Measurements from ENCODE around the gene LNX1.

Gene LNX1

DNA sequence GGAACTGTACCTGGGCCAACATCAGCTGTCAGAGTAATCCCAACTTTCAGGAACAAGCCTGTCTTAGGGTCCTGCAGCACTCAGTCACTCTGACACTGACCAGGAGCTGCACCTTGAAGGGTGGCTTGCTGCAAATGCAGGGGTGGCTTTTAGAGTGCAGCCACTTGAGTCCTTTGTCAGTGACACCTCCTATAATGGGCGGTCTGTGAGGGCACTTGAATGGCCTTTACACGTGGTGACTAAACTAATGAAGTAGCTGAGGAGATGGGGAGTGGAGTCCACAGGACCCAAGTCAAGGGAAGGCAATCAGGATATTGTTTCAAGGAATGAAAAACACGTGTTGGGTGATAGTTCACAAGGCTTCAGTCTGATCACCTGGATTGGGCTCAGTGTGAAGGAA lies 11.1 kb upstream of the LNX1 start:
- no peak for DNase-seq (ENCODE audit: low read depth, low spot score)

DNA sequence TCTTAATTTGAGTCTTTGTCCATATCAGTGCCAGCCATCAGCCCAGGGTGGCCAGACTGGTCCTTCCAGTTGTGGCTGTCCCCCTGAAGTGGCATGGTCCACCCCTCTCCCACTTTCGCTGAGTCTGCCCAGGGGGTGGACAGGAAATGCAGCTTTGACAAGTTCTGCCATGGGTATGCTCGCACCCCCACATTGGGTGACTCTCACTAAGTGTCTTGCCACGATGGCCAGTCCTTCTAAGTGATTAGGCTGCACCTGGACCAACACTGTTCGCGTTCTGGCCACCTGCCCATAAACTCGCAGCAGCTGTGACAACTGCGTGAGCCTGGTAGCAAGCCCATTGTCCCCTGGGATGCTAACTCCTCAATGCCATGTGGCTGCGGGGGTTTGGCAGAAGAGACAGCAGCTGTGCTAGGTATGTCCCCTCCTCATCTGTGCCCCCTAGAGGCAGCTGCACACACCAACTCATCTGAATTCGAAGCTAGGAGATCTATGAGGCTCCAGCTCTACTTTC lies 10.0 kb upstream of the LNX1 start:
- no peak overlapping the region for H3K4me3 ChIP-seq (ENCODE audit: low read length)
- DNase-seq (ENCODE audit: low read depth, low spot score) = peak; percentile 22

More for the DNA sequence above, 11.1 kb upstream of the LNX1 start:
- no peak overlapping the region for H3K4me3 ChIP-seq (ENCODE audit: low read length)

DNA sequence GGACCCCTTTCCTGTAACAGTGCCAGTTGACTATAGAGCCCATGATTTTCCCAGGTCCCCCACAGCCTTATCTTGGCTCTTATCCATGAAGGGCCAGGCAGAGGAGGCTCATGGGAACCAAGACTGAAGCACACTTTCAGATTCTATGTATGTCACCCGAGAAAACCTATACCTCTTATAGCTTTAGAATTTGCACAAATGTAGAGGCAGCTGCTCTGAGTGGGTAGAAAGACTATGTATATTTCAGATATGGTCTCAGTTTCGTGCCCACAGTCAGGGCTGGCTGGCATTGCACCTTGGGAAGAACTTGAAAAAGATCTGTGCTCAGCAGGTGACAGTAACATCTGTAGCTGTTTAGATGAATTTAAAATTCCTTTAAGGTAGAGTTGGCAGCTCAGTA lies 8.3 kb upstream of the LNX1 start:
- no peak overlapping the region for H3K4me3 ChIP-seq (ENCODE audit: low read length)
- no peak for DNase-seq (ENCODE audit: low read depth, low spot score)

DNA sequence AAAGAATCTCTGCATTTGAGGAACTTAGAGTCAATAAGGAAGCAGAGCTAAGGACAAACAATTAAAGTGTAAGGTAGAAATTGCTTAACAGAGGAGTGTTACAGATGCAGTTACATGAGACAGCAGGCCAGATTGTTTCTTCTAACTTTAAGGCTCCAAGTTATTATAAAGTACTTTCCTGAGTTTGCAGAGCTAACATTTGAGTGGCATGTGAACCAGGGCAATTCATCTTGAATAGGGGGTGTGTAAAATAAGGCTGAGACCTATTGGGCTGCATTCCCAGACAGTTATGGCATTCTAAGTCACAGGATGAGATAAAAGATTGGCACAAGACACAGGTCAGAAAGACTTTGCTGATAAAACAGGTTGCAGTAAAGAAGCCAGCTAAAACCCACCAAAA lies 7.6 kb upstream of the LNX1 start:
- H3K4me3 ChIP-seq (ENCODE audit: low read length) = no peak overlapping the region
- DNase-seq (ENCODE audit: low read depth, low spot score) = no peak

DNA sequence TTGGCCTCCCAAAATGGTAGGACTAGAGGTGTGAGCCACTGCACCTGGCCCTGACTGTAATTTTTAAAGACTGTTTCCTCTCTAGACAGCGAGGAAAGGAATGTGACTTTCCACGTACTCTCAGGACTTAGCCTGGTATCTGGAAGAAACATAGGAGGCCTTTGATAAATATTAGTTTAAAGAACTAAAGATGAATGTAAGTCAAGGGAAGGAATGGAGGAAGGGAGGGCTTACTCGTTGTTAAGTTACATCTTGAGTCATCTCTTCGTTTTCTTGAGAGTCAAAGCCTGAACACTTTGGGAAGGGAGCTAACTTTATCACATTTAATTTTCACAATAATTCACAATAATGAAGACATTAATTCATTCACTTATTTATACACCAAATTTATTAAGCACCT lies 7.2 kb upstream of the LNX1 start:
- no peak overlapping the region for H3K4me3 ChIP-seq (ENCODE audit: low read length)
- no peak for DNase-seq (ENCODE audit: low read depth, low spot score)

DNA sequence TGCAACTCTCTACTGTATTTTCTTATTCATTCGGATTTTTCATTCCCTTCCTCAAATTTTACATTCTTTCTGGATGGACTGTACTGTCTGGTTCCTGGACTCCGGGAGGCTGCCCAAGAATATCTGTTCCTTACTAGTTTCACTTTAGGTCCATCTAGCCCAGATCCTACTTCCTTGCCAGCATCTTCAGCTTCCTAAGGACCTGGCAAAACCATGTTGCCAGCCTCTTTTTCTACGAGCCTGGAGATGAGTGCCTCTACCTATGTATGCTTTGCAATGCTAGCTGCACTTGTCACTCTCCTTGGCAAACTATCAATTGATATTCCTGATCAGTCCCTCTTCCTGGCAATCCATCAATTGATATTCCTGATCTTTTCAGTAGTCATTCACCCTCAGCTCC lies 5.6 kb upstream of the LNX1 start:
- H3K4me3 ChIP-seq (ENCODE audit: low read length) = no peak overlapping the region
- DNase-seq (ENCODE audit: low read depth, low spot score) = no peak

DNA sequence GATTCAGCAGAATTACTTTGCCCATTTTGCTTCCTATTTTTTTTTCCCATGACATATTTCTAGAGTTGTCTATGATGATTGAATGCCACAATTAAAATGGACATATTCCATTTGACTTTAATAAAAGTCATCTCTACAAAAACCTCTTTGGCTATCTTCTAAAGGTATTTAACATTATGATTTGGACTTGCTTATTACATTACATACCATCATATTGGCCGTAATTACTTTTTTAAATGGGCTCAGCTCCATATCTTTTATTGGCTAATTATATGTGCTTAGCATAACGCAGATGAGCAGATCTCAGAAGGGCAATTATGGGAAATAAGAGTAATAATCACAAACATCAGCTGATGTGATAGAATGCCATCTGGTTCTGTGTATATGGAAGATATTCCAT lies 4.5 kb upstream of the LNX1 start:
- H3K4me3 ChIP-seq (ENCODE audit: low read length) = no peak overlapping the region
- no peak for DNase-seq (ENCODE audit: low read depth, low spot score)

DNA sequence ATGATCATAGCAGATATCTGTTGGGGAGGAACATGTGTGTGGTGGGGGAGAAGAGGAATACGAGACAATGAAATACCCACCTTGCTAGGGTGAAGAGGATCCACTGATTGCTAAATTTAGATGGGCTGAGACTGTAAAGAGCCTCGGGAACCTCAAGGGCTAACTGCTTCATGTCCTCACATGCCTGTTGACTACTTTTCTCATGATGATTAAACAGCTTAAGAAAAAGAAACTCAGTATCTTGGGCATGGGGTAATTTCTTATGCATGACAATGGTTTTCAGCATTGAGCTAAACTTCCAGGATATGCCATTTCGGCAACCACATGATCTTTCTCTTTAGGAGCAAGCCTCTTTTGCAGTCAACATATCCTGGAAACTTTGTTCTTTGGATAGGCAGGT lies 3.9 kb upstream of the LNX1 start:
- no peak for DNase-seq (ENCODE audit: low read depth, low spot score)

DNA sequence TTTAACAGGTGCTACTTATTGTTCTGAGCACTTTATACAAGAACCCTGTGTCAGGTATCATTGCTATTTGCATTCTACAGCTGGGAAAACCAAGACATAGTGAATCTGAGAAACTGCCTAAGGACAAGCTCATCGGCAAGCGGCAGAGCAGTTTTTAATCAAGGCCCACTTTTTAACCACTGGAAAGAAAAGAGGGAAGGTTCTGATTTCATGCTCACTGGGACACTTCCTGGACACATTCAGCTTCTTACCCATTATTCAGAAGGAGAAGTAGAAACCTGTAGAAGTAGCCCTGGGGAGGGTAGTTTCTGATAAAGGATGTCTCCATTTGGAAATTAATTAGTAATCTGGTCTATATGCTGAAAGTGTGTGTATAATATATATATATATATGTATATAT lies 2.5 kb upstream of the LNX1 start:
- H3K4me3 ChIP-seq (ENCODE audit: low read length) = no peak overlapping the region
- DNase-seq (ENCODE audit: low read depth, low spot score) = no peak

More for the DNA sequence above, 3.9 kb upstream of the LNX1 start:
- H3K4me3 ChIP-seq (ENCODE audit: low read length) = no peak overlapping the region

DNA sequence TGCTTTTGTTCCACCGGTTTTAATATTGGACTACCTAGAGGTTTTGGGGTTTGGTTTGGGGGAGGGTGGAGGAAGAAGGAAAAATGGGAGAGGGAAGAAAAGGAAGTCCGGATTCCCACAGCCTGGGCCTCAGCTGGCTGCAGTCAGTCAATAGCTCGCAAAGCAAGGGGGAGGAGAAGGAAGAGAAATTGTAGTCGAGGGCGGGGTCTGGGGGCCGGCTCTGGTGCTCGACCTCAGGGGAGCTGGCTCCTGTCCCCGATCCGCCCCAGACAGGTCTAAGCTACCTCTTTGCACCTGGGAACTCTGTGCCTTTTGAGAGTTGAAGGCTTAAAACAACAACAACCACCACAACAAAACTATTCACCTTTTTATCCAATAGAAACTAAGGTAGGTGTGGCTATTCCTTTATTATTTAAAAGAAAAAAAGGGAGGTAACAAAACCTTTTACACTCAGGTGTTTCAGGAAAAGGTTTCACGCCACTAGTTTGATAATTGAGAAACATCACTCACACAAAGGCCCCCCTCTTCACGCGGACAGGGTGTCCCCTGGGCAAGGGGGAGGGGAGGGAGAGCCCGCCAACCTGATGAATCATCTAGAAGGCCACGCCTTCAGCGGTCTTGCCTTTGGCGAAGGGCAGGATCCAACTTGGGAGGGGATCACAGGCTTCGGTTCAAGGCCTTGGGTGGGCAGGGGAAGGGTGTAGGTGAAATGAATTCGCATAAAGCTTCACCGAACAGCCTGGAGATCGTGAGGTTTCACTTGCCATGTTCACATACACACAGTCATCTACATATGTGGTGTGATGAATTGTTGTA lies 1.6 kb upstream of the LNX1 start:
- no peak overlapping the region for H3K4me3 ChIP-seq (ENCODE audit: low read length)
- DNase-seq (ENCODE audit: low read depth, low spot score) = no peak

DNA sequence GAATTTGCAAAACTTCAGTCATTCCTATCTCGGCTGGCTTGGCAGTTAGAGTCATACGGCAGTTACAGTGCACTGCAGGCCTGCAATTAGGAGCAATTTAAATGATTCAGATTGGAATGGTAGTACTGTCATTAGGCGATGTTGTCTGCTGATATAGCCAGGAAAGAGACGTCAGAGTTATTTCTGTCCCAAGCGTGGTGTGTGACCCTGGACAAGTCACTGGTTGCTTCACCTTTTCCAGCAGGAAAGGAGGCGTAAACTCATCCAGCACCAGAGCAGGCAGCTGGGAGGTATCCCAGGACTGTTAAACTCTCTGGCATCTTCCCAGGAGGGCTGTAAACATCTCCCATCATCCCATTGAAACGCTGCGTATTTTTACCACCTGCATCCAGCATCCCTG lies 836 bp upstream of the LNX1 start:
- no peak for DNase-seq (ENCODE audit: low read depth, low spot score)
- no peak overlapping the region for H3K4me3 ChIP-seq (ENCODE audit: low read length)

DNA sequence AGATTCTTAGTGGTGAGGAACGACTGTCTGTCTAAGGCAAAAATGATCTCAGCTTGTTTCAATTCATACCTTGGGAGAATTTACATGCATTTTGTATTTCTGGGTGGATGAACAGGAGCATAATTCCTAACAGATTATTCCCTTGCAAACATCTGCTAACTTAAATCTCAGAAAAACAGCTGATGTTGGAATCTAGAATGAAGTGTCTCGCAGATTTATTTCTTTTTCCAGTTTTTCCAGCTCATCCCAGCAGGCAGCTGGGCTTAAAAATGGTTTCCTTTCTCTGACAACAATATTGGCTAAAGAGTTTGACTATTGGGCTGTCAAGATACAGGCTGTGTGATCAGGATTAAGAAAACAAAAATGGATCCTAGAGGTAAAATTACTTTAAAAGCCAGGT lies 1.1 kb downstream of the LNX1 start:
- H3K4me3 ChIP-seq (ENCODE audit: low read length) = no peak overlapping the region
- no peak for DNase-seq (ENCODE audit: low read depth, low spot score)

DNA sequence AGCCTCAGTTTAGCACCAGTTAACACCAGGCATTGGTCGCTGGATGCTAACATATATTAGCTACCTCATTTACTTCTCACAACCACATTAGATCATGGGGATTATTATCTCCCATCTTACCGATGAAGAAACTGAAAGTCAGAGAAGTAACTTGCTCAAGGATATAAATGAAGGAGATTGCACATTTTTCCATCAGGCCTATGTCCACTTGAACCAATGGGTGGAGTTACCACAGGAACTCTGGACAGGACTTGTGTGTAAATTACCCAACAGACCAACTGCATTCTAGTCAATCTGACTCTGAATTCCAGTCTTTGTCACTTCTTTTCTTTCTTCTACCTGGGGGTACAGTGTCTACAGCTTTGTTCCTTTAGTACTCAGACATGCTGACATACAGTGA lies 1.8 kb downstream of the LNX1 start:
- no peak overlapping the region for H3K4me3 ChIP-seq (ENCODE audit: low read length)
- no peak for DNase-seq (ENCODE audit: low read depth, low spot score)

DNA sequence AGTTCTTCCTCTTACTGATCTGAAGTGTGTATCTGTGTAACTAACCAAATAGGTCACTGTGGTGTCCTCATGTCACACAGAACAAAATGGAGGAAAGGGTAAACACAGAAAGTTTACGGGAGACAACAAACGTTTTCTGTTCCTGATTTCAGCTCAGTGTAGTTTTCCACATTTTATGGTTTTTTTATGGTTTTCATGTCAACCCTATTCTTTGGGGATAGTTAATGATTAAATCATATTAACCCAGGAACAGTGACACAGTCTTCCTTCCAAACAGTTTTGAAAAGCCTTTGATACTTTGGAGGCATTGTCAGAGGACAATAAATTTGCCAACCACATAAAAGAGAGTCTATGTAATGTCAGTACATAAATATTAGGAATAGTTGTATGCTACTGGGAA lies 4.2 kb downstream of the LNX1 start:
- no peak overlapping the region for H3K4me3 ChIP-seq (ENCODE audit: low read length)
- no peak for DNase-seq (ENCODE audit: low read depth, low spot score)

DNA sequence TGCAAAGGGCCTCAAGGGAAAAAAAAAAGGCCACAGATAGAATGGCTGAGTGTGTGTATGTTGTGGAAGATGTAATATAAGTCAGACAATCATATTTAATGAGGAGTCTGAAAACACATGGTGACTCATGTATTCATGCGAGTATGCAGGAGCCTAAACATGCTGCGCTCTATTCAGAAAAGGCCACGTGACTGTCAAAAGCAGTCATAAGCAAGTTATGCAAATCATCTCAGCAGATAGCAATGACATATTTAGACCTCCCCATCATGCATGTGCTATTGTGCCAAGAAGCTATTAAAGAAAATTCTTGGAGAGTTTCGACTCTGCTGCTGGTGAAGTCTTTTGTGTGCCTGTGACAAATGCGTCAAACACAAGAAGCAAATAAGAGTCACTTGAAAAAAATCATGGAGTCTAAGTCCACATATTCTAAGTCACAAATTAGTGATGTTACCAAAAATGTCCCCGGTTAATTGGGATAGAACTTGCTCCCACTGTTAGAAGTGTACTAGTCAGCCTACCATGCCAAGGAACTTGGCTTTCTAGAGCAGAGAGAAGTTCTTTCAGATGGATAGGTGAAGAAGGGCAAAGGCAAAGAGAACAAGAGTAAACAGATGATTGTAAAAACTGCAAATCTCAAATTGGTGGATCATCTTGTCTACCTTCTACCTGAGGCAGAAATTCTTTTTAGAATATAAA lies 5.0 kb downstream of the LNX1 start:
- DNase-seq (ENCODE audit: low read depth, low spot score) = no peak
- H3K4me3 ChIP-seq (ENCODE audit: low read length) = no peak overlapping the region

DNA sequence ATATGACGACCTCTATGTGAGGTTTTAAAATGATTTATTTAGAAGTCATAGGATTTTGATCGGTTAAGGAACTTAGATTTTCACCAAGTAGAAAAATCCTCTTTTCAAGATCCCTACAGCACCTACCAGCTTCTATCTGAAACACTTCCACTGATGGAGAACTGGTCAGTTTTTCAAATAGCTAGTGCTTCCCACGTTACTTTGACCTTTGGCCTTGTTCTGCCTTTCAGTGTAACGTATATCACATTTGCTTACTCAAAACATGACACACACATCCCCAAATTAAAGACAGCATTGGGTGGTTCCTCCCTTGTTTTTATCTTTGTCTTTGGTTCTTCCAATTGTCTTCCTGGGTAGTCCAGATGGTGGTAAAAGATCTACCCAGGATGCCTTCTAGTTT lies 6.6 kb downstream of the LNX1 start:
- H3K4me3 ChIP-seq (ENCODE audit: low read length) = no peak overlapping the region
- no peak for DNase-seq (ENCODE audit: low read depth, low spot score)

DNA sequence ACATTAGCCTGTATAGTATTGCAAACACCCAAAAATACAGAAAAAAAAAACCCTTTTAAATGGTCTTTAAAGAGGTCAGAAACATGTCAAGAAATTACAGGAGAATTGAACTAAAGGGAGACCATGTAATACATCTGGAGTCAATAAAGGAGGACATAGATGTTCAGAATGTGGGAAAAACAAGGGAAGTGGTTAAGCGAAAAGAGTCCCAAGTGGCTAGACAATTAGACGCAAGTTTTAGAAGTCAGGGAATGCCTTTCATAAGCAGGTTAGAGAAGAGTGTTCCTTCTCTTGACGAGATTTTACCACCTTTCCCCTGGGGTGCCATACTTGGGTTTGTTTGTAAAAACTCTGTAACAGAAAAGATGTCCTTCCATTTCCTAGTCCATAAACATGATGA lies 7.8 kb downstream of the LNX1 start:
- no peak for DNase-seq (ENCODE audit: low read depth, low spot score)
- H3K4me3 ChIP-seq (ENCODE audit: low read length) = no peak overlapping the region

DNA sequence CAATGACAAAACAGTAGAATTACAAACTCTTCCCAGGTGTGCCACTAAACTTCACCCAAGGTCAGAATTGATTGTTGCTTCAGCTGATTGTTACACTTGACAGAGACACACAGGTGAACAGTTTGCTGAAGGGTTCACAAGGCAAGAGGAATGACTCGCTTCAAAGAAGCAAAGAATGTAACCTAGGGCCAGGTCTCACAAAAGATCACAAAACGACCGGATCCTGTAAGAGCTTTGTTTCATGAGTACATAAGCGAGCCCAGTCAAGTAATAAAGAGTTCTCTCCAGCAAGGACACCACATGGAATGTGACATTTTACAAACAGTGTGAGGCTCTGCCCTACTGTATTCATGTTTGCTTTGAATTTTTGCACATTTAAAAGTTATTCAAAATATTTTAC lies 9.1 kb downstream of the LNX1 start:
- no peak for DNase-seq (ENCODE audit: low read depth, low spot score)
- no peak overlapping the region for H3K4me3 ChIP-seq (ENCODE audit: low read length)

DNA sequence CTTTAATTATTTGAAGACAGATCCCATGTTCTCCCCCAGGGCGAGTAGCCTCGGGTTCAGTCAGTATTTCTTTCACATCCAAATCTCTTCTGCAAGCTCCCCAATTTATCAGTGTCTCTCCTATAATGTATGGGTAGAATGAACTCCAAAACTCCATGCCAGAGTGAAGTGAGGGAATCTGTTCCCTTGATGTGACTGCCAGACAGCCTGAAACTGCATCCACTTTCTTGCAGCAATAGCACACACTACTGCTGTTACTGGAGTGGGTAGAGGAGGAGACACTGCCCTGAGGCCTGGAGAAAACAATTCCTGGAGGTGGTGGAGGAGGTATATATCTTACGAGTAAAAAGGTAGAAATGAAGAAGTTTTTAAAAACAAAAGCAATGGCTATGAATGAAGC lies 11.0 kb downstream of the LNX1 start:
- H3K4me3 ChIP-seq (ENCODE audit: low read length) = no peak overlapping the region
- DNase-seq (ENCODE audit: low read depth, low spot score) = no peak

DNA sequence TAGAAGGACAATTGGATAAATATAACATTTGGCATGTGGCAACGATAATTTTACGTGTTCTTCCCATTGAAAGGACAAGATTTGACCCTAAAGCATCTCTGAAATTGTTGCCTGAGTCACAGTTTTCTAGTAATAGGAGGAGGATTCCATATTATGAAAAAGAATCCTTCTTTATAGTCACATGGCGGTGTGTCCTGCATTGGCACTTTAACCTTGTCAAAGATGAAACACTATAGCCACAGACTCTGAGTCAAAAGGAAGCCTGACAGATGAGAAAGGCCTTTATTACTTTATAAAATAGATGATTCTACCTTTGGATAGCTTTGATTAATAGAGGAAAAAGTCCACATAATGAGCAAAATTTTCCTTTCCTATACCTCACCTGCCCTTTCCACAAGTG lies 11.5 kb downstream of the LNX1 start:
- DNase-seq (ENCODE audit: low read depth, low spot score) = no peak
- no peak overlapping the region for H3K4me3 ChIP-seq (ENCODE audit: low read length)

Data from Jurkat, Clone E6-1 (cell line).